ENCODE results near the gene SLC47A2. TPM values are rescaled to one million over a fixed set of nuclear protein-coding genes. Genes with fewer than 3 reads are reported as not detected.

The SLC47A2 gene
- total RNA-seq, 1 donor from 2014 or later, result not detected

DNA sequence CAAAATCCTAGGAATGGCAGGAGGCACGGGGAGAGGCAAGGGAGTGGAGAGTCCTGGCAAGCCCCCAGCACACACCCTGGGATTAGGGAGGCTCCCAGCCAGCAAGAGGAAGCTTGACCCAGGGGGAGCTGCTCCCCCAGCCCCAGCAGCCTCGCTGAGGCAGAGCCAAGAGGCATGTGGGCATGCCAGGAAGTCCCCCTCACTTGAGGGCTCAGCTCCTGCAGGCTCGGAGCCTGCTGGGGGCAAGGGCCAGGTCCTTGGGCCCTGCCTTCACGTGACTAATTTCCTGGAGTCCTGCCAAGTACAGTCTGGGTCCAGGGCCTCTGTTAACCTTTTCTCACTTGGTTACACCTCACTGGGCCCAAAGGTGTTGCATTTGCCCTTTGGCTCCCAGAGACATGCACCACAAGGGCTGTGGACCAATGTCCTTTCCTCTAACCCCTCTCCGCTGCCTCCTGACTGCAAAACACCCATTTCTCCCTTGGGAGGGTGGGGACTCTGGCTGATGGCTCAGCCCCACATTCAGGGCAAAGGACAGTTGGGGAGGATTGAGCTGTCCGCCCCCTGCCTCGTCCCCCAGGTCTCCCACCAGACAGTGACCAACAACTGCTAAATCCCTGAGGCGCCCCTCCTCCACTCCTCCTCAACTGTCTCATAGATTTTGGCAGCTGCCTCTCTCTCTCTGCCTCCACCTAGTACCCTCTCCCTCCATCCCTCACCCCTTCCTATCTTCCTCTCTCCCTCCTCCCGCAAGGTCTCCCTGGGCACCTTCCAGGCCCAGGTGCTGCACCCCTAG is 4.4 kb upstream of the SLC47A2 start:
- H3K27ac ChIP-seq, result no peak overlapping the region
- no peaks in the 10 kb centered on the region for H3K4me1 ChIP-seq
- intact Hi-C loops (cut with DNase I), result no loop called here
- TF ChIP-seq, protein P1, sequence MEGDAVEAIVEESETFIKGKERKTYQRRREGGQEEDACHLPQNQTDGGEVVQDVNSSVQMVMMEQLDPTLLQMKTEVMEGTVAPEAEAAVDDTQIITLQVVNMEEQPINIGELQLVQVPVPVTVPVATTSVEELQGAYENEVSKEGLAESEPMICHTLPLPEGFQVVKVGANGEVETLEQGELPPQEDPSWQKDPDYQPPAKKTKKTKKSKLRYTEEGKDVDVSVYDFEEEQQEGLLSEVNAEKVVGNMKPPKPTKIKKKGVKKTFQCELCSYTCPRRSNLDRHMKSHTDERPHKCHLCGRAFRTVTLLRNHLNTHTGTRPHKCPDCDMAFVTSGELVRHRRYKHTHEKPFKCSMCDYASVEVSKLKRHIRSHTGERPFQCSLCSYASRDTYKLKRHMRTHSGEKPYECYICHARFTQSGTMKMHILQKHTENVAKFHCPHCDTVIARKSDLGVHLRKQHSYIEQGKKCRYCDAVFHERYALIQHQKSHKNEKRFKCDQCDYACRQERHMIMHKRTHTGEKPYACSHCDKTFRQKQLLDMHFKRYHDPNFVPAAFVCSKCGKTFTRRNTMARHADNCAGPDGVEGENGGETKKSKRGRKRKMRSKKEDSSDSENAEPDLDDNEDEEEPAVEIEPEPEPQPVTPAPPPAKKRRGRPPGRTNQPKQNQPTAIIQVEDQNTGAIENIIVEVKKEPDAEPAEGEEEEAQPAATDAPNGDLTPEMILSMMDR (IDR thresholded peaks at IDR 0.05), result no peak
- no peaks in the 10 kb centered on the region for H3K9me3 ChIP-seq
- no peak for DNase-seq (ENCODE audit: low spot score in 2 of 2)
- no peaks in the 10 kb centered on the region for H3K27me3 ChIP-seq
- no peaks in the 10 kb centered on the region for H3K36me3 ChIP-seq
- H3K4me3 ChIP-seq, result no peak overlapping the region

DNA sequence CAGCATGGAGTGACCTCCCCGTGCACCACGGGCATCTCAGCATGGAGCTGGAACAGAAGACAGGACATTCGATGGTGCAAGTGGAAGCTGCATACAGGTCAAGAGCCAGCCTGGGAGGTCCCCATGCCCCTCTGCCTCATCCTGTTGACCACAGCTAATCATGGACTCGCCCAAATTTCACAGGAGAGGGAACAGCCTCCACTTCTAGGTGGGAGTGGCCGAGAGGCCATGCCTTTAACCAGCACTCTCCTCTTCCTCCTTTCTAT is 3.8 kb upstream of the SLC47A2 start:
- Histone ChIP-seq H3K9me3 (no peaks in the 10 kb centered on the region), H3K4me3 (no peak overlapping the region), H3K4me1 (no peaks in the 10 kb centered on the region), H3K36me3 (no peaks in the 10 kb centered on the region), H3K27me3 (no peaks in the 10 kb centered on the region), H3K27ac (no peak overlapping the region)
- intact Hi-C loops (cut with DNase I), result no loop called here
- DNase-seq (ENCODE audit: low spot score in 2 of 2), result no peak
- TF ChIP-seq, protein P1 (IDR thresholded peaks at IDR 0.05), result no peak

GRCh38 chr17:19719355-19720209 is 3.2 kb upstream of the SLC47A2 start:
- TF ChIP-seq, protein P1 (IDR thresholded peaks at IDR 0.05), result no peak
- intact Hi-C loops (cut with DNase I), result no loop called here
- H3K4me3 ChIP-seq, result no peak overlapping the region
- no peaks in the 10 kb centered on the region for H3K36me3 ChIP-seq
- no peaks in the 10 kb centered on the region for H3K27me3 ChIP-seq
- no peak overlapping the region for H3K27ac ChIP-seq
- DNase-seq (ENCODE audit: low spot score in 2 of 2), result no peak
- no peaks in the 10 kb centered on the region for H3K4me1 ChIP-seq
- no peaks in the 10 kb centered on the region for H3K9me3 ChIP-seq

GRCh38 chr17:19718613-19719354 is 2.4 kb upstream of the SLC47A2 start:
- DNase-seq (ENCODE audit: low spot score in 2 of 2), result no peak
- TF ChIP-seq, protein P1 (IDR thresholded peaks at IDR 0.05), result no peak
- H3K27me3 ChIP-seq, result no peaks in the 10 kb centered on the region
- no peaks in the 10 kb centered on the region for H3K36me3 ChIP-seq
- intact Hi-C loops (cut with DNase I), result no loop called here
- no peaks in the 10 kb centered on the region for H3K9me3 ChIP-seq
- no peak overlapping the region for H3K27ac ChIP-seq
- H3K4me1 ChIP-seq, result no peaks in the 10 kb centered on the region
- no peak overlapping the region for H3K4me3 ChIP-seq

GRCh38 chr17:19718041-19718612 is 1.7 kb upstream of the SLC47A2 start:
- Histone ChIP-seq H3K36me3 (no peaks in the 10 kb centered on the region), H3K9me3 (no peaks in the 10 kb centered on the region), H3K27ac (no peak overlapping the region), H3K27me3 (no peaks in the 10 kb centered on the region), H3K4me3 (no peak overlapping the region), H3K4me1 (no peaks in the 10 kb centered on the region)
- intact Hi-C loops (cut with DNase I), result no loop called here
- TF ChIP-seq, protein P1 (IDR thresholded peaks at IDR 0.05), result no peak
- no peak for DNase-seq (ENCODE audit: low spot score in 2 of 2)
